ENCODE measurements around the gene SDSL.

Gene SDSL

DNA sequence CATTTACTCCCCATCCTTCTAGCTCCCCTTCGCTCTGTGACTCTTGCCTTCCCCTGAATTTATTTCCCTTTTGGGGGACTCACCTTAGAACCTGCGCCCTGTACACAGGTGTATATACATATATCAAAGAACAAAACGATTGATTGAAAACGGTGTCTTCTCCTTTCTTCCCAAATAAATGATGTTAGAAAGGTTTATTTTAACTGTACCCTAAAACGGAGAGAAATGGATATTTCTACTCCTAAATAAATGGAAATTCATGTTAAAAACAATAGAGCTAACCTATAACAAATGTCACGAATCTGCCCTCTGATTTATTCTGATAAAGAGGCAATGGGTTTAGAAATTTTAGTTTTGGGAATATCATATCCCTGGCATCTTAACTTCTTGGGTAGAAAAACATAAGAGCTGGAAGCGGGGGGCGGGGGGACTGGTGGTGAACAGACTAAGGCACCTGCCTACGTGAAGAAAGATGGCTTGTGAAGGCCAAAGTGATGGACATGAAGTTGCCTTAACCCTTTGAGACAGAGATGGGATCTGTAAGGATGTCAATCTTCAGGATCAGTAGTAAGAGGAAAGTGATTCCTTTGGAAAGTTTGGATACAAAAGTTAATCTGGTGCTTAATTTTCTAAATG is 58.3 kb downstream of the SDSL start:
- DNase-seq (ENCODE audit: low spot score): no peak

DNA sequence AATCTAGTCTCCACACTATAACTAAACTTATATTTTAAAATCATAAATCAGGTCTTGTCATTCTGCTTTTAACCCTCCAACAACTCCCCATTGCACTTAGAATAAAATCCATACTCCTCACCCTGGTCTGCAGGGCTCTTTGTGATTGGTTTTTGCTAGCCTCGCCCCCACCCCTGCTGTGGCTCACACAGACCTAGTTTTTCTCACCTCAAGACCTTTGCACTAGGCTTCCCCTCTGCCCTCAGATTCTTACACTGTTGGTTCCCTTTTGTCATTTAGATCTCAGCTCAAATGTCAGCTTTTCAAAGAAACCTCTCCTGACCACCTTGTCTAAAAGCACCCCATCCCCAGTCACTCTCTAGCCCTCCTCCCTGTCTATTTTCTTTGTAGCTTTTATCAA is 60.2 kb downstream of the SDSL start:
- no peak for DNase-seq (ENCODE audit: low spot score)

DNA sequence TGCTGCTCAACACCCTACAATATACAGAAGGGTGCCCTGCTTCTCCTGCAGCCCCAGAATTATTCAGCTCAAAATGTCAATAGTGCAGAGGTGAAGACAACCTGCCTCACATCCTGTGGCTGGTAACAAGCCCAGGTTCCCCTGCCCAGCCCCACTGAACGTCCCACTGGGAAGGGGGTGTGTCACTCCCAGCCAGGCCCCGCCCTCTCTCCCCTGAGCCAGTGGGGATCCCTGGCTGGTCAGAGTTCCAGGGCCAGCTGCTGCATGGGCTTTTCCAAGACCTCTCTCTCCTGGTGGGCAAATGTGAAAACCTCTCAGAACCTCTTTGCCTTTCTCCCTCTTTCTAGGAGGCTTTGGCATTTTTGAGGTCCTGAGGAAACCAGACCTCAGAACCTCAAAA is 63.1 kb downstream of the SDSL start:
- DNase-seq (ENCODE audit: low spot score): no peak

DNA sequence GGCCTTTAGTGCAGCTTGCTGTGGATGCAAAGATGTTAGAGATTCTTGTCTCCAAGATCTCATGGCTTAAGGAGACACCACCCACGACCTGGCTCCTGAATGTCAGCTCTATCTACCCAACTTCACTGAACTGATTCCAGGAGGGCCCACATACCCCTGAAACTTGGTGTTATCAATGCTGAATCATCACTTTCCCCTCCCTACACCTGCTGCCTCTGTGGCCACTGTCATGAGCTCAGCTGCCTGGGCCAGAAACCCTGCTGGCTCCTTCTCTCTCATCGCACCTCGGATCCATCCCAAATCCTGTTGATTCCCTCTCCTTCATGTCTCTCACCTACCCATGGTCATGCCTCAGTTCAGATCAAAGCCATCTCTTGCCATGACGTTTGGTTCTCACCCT is 64.5 kb downstream of the SDSL start:
- DNase-seq (ENCODE audit: low spot score): no peak

Data from CD4-positive, alpha-beta T cell treated with Interleukin-2 at 100 ng/mL for 4 hours (primary cell).